GM18873 (cell line): ENCODE measurements around the gene ATXN7.

Experiments used
- ATAC-seq: cut with Tn5 transposase; IDR thresholded peaks from one replicate; pipeline ENCODE4 v1.9.1; 2021; ENCODE audit warnings: mild to moderate bottlenecking, moderate library complexity, moderate number of reproducible peaks; ENCODE audit not compliant: unreplicated experiment, low FRiP score

ATXN7 gene

DNA sequence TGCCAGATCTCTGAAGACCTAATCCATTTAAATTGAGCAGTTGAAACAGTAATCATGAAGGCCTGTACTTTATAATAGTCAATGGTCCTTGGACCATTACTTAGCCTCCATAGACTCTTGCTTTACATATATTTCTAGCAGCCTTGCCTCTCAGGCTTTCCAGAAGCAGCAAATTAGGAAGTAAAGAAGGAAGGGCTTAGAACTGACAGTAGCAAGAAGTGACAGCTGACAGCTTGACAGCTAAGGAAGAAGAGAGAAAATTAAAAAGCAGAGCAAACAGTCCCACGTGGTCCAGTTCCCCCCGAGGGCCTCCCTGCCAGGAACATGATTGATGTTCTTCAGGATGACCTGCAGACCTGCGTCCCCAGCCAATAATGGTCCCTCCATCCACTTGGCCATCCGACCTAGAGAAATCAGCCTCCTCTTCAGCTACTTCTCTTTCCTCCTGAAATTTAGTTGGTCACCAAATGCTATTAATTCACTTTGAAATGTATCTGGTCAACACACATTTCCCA is 174.6 kb downstream of the ATXN7 start:
- no peak for ATAC-seq

DNA sequence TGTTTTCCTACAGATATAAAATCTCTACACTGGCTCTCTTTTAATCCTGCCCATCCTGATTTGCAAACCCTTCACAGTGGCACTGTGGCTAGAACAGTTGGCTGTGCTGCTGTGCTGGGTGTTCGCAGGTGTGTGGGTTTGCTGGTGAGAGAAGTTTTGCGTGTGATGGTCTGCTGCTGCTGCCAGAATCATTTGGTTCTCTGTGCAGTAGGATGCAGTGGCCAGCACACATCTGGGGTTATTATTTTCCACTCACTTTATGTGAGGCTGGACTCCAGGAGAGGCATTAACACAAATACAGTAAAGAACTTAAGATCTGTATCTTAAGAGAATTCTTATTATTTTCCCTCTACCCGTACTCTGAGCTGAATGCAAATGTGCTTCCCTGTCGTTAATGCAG is 175.7 kb downstream of the ATXN7 start:
- no peak for ATAC-seq

DNA sequence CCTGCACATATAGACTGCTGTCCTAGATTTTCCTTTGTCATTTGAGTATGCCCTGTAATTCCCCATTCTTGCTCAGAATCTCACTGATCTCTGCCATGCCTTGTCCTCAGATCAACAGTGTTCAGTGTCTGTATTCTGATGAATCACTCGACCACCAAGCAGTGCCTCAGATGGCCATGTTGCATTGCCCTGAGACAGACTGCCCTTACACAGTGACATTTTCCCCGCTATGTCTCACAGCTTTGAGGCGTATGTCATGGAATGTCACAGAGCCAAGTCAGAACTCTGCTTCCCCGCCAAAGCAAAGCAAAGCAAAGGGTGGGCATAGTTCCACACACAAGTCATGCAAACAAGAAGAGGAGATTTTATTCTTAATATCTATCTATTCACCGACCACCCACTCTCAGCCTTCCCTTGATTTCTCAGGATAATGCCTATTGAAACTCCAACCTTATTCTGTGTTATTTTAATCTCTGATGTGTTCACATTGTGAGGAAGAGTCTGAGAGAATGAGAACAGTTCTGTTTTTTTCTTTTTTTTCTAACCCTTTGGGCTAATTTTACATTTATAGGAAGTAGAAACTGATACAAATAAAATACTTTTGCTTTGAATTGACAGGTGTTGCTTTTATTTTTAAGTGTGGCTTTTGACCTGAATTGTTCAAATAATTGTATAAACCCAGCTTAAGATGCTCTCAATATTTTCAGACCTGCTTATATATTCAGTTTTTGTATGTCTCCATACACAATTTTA is 176.5 kb downstream of the ATXN7 start:
- no peak for ATAC-seq

DNA sequence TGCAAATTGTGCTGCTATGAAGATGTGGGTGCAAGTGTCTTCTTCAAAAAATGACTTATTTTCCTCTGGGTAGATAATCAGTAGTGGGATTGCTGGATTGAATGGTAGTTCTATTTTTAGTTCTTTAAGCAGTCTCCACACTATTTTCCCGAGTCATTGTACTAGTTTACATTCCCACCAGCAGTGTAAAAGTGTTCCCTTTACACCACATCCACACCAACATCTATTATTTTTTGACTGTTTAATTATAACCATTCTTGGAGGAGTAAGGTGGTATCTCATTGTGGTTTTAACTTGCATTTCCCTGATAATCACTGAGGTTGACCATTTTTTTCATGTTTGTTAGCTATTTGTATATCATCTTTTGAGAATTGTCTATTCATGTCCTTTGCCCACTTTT is 179.3 kb downstream of the ATXN7 start:
- ATAC-seq: no peak

DNA sequence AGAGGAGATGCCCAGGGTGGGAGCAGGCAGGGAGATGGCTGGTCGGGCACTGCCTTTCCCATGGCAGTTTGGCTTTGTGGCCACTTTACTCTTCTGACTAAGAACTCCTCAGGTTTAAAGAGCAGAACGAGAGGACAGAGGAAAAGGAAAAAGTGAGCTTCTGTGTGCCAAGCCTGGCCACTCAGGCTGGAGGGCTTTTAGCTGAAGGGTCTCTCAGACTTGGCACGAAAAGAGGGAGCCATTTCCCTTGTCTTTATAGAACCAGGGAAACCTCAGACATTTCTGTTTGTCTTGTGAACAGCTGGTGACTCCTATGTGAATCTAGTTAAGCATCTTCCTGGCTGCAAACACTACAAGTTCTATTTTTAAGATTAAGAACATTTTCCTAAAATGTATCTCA is 182.9 kb downstream of the ATXN7 start:
- ATAC-seq: no peak

DNA sequence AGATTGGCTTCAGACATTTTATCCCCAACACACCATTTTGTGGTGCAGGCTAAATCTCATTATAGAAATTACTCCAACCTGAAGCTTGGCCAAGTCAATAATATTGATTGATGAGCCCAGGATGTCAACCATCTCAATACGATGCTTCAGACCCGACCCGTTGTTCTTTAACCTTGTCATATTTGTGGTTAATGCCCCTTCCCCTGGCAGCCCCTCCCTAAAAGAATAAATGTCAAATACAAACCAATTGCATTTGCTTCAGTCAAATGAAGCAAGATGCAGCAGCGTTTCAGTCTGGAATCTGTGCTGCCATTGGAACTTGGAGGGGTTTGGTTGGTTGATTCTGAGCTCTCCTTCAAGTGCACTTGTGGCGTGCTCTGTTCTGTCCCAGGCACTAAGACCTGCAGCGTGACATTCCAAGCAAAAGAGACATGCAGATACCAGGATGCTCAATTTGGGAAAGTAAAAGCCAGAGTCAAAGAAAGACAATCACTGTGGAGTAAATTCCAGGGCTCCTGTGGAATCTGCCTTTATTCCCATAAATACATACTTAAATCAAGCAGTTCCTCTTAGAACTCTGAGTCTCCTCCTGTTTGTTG is 183.4 kb downstream of the ATXN7 start:
- ATAC-seq: no peak

DNA sequence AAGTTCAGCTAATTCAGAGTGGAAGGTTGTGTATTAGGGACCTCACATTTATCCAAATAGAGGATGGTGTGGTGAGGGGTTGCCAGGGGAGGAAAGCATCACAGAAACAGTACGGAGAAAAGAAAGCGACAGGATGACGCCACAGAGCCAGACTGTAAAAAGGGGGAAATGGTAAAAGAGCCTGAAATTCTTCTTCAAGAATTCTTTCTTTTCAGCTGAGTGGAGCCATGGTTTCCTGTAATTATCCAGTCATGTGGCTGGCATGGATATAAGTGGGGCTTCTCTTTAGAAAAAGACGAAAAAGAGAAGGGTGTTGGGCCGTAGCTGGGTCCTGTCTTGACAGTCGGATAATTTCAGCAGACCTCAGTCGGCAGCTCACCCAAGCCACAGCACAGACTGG is 184.1 kb downstream of the ATXN7 start:
- ATAC-seq: no peak

DNA sequence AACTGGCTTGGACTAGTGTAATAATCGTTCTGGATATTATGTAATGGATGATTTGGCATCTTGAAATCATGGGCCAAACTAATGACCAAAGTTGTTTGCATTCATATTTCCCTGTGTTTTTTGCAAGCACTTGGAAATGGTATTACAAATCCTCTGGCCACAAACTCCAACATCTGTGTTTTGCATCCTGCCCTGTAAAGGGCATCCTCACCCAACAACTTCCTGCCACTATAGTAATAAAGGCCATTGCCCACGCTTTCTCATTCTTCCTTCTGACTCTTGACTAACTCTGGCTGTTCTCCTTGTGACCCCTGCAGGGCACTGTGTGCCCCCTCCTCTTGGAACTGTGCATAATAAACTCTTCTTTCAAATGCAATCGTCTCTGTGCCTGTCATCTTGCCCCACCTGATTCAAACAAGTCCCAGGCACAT is 185.0 kb downstream of the ATXN7 start:
- ATAC-seq: no peak

DNA sequence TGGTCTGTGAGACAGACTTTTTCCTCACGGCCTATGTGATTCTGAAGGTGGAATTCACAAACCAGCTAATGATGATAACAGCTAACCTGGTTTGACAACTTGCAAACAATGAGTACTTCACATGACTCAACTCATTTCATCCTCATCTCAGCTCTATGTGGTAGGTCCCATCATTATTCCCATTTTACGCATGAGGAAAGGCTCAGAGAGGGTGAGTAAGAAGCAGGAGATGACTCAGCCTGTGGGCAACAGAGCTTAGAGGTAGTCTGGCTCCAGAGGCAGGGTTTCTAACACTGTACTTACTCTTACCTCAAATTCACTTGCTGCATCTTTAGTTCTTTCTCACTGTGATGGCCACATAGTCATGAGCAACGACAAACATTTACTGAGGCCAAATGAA is 185.5 kb downstream of the ATXN7 start:
- no peak for ATAC-seq

DNA sequence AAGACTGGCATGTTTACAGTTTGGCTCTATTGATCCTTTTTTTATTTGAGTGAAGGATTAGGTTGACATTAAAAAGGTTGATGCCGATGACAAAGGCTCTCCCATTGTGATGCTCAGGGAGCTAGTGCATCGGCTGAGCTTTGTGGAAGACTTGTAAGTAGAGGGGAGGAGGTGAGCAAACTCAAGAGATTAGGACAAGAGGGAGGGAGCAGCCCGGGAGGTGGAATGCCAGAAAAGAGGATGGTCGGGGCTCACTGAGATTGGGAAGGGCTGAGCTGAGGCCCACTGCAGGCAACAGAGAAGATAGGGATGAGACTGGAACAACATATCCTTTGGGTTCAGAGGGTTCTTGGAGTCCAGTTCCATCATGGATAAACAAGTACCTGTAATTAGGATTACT is 186.2 kb downstream of the ATXN7 start:
- ATAC-seq: no peak
